Suprapubic skin (tissue), 3 donors: ENCODE data around the gene ZNF630.

Experiments used
- POLR2AphosphoS5 ChIP-seq, 3 donors: sonication (generic); formaldehyde crosslinking; IDR thresholded peaks; one replicate each; pipeline ENCODE4 v1.6.1; 2017; ENCODE audit warnings: antibody characterized with exemption in 3 of 3
- TF ChIP-seq, protein P1 (sequence below), 2 donors: fragments of 200-600 bp in 1 of 2; fragments of 450-650 bp in 1 of 2; sonication (generic) in 1 of 2; IDR thresholded peaks; one replicate each; pipeline ENCODE4 v1.5.1; 2016 to 2019; ENCODE audit warnings: antibody characterized with exemption in 2 of 2, mild to moderate bottlenecking in 1 of 2, moderate library complexity in 1 of 2

GRCh38 chrX:48083706-48084105, 12.3 kb upstream of the ZNF630 start:
- TF ChIP-seq, protein P1, sequence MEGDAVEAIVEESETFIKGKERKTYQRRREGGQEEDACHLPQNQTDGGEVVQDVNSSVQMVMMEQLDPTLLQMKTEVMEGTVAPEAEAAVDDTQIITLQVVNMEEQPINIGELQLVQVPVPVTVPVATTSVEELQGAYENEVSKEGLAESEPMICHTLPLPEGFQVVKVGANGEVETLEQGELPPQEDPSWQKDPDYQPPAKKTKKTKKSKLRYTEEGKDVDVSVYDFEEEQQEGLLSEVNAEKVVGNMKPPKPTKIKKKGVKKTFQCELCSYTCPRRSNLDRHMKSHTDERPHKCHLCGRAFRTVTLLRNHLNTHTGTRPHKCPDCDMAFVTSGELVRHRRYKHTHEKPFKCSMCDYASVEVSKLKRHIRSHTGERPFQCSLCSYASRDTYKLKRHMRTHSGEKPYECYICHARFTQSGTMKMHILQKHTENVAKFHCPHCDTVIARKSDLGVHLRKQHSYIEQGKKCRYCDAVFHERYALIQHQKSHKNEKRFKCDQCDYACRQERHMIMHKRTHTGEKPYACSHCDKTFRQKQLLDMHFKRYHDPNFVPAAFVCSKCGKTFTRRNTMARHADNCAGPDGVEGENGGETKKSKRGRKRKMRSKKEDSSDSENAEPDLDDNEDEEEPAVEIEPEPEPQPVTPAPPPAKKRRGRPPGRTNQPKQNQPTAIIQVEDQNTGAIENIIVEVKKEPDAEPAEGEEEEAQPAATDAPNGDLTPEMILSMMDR (IDR thresholded peaks at IDR 0.05) = no peak
- no peak for TF ChIP-seq POLR2AphosphoS5 (IDR thresholded peaks at IDR 0.05)
